GM21619 (cell line): ENCODE measurements around the gene RHBDL1.

Experiments
- ATAC-seq: cut with Tn5 transposase; IDR thresholded peaks from one replicate; pipeline ENCODE4 v1.9.1; 2021; ENCODE audit not compliant: unreplicated experiment

Gene RHBDL1

DNA sequence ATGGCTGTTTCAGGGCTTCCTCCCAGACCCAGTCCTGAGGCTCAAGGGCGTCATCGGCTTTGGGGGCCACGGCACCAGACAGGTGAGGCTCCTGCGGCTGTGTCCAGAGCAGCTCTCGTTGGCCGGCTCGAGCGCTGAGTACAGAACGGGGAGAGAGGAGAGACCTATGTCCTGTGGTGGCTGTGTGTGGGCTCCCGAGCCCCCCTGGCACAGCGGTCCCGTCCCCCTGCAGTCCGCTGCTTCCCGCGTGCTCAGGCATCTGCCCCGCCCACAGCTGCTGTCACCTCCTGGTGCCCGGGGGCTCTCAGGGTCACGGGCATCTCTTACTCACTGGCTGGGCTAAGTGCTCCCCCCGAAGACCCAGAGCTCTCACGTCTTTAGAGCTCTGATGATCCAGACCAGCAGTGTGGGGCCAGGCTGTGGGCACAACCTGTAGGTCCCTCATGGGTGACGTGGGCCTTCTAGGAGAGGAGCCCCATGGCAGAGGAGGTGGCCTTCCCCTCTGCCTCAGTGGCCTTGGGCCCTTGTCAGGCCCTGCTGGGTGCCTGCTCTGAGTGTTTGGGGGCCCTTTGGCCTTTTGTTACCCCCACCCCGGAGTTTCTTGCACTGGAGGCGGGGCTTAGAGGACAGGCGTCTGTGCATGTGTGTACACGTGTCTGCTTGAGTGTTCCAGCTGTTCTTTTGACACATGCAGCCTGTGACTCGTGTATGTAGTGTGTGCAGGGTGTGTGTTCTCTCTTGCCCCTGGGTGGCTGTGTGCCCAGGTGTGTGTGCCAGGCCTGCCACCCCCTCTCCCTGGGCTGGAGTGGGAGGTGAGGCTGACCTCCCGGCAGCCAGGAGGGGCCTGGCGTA is 22.8 kb upstream of the RHBDL1 start:
- ATAC-seq, result no peak

DNA sequence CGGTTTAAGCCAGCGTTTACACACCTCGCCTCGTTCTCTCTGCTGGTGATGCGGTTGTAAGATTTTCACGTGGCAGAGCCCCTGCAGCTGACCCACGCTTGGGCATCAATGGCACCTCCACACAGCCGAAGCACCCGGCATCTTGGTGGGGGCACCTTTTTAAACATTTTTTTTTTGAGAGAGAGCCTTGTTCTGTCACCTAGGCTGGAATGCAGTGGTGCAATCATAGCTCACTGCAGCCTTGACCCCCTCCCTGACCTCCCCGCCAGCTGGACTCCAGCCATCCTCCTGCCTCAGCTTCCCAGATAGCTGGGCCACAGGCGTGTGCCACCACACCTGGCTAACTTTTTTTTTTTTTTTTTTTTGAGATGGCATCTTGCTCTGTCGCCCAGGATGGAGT is 21.4 kb upstream of the RHBDL1 start:
- ATAC-seq, result no peak

- ATAC-seq, result no peak
These were observed 18.0 kb upstream of the RHBDL1 start for GRCh38 chr16:657487-657886.

- no peak for ATAC-seq
These were observed 16.5 kb upstream of the RHBDL1 start for GRCh38 chr16:658679-659571.

DNA sequence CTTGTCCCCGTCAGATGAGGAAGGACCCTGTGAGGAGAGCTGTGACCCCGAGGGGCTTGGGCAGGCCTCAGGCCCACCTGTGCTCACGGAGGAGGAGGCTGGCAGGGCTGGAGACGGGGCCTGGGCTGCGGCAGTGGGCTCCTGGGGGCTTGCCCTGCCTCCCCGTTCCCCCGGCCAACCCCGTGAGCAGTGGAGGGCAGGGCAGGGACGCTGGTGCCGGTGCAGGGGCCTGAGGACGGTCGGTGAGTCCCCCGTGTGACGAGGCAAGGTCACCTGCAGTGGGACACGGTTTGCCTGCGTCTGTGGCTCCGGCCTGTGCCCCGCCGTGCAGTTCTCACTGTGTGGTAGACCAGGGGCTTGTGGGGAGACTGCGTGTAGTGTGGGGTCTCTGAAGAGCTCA is 15.9 kb upstream of the RHBDL1 start:
- no peak for ATAC-seq

GRCh38 chr16:660132-660458 is 15.4 kb upstream of the RHBDL1 start:
- ATAC-seq, result no peak

- ATAC-seq, result no peak
These were observed 14.8 kb upstream of the RHBDL1 start for GRCh38 chr16:660459-661183.

- ATAC-seq, result no peak
These were observed 14.2 kb upstream of the RHBDL1 start for GRCh38 chr16:661184-661821.

DNA sequence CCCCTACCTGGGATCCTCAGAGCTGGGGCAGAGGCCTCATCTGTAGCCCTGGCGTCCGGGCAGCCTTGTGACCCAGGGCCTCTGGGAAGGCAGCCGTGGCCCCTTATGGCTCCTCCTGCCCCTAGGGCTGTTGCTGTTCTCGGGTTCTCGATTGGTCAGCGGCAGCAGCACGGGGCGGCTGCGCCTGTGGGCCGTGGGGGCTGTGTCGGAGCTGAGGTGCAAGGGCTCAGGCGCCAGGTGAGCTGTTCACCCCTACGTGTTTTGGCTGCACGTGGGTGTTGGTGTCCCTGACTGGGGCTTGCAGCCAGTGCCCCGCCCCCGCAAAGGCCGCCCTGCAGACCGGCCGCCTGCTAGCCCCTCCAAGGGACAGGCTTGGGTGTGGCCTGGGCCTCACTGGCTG is 13.4 kb upstream of the RHBDL1 start:
- no peak for ATAC-seq

DNA sequence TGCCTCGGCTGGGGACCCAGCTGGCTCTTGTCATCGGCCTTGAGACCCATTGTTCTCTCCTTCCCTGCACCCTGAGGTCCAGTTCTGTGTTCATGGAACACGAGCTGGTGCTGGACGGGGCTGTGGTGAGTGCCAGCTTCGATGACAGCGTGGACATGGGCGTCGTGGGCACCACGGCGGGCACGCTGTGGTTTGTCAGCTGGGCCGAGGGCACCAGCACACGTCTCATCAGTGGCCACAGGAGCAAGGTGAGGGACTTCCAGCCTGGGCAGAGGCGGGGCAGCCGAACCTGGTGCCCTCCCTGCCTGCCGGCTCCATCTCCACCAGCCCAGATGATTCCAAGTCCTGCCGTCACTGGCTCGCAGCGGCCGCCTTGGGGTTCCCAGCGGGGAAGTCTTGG is 12.9 kb upstream of the RHBDL1 start:
- no peak for ATAC-seq

GRCh38 chr16:666572-666971 is 8.9 kb upstream of the RHBDL1 start:
- ATAC-seq, result no peak

DNA sequence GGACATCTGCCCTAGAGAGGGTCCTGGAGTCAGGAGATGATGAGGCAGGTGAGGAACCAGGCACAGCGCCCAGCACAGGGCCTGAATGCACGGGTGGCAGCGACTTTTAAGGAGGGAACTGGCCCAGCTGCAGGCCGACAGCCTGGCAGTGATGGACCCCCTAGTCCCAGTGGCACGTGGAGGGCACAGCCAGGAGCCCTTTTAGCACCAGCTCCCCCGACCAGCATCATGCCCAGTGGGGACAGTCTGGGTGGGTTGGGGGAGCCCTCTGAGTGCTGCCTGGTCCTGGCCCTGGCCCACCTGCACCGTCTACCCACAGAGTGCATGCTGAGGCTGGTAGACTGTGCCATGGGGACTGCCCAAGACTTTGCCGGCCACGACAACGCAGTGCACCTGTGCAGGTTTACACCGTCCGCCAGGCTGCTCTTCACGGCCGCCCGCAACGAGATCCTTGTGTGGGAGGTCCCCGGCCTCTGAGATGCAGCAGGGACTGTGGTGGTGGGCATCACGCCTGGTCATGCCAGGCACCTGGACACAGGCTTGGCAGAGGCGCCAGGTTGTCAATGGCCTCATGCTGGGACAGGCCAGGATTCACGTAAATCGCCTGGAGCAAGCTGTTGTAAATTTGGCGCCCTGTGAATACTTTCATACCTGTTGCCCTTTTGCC is 8.2 kb upstream of the RHBDL1 start:
- ATAC-seq, result no peak

DNA sequence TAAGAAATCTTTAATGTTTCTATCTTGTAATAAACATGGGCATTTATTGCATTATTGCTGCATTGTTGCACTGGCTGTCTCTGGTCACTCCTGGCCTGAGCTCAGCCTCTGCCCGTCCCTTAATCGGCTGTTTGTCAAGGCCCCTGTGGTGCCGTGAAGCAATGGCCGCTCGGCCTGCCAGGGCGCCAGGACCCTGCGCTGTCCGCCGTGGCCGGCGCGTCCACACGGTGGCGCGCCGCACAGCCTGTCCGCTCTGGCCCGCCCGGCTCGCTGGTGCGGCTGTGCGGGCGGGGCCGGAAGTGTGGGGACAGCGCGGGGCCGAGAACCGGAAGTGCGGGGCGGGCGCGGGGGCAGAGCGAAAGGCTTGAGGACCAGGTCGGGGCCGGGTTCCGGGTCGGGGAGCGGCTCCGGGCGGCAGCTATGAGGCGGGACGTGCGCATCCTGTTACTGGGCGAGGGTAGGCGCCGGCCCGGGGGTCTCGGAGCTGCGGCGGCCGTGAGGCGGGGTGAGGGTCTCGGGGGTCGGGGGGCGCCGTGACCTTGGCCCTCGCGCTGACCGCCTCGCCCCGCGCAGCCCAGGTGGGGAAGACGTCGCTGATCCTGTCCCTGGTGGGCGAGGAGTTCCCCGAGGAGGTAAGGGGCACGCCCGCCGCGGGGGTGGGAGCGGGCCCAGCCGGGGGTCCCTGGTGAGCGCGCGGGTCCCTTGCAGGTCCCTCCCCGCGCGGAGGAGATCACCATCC is 7.5 kb upstream of the RHBDL1 start, which contains the start of gene RHOT2:
TSS of gene RHOT2 (plus strand) at position 353 of the 739 bp plus-strand sequence. CDS start at position 421, 68 bp downstream.
- ATAC-seq, result peak; percentile 78

GRCh38 chr16:668519-669171 is 6.8 kb upstream of the RHBDL1 start:
- no peak for ATAC-seq

DNA sequence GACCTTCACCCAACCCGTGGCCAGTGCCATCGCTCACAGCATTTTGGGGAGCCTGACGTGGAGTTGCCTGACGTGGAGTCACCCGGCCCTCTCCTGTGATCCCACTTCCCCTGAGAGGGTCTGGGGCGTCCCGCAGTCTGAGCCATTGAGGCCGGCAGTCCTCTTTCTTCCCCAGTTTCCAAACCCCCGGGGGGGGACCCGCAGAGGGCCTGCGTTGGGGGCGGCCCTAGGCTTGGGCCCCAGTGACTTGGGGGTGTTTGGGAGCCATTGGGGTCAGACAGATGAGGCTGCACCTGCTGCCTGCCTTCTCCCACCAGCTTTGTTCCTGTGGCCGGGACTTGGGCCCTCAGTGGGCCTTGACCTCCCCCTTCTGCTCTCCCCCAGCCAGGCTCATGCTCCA is 5.8 kb upstream of the RHBDL1 start:
- no peak for ATAC-seq

GRCh38 chr16:670485-671352 is 4.8 kb upstream of the RHBDL1 start:
- no peak for ATAC-seq

- no peak for ATAC-seq
These were observed 3.9 kb upstream of the RHBDL1 start for GRCh38 chr16:671353-672131.
